Transverse colon (tissue), 4 donors: ENCODE data around the gene DST. TPM values are rescaled to one million over a fixed set of nuclear protein-coding genes. Genes with fewer than 3 reads are reported as not detected.

Experiments used
- DNase-seq: peaks from one replicate; pipeline ENCODE4 v3.0.0-alpha.2; 2019
- H3K27ac ChIP-seq, 4 donors: fragments of 200-600 bp; sonication (generic); 2 replicates each; pipeline ENCODE4 v1.5.1; 2016 to 2018; ENCODE audit warnings: inconsistent platforms in 4 of 4
- H3K27me3 ChIP-seq: fragments of 200-600 bp; sonication (generic); 2 replicates; pipeline ENCODE4 v1.5.1; 2017; ENCODE audit warnings: inconsistent platforms
- H3K36me3 ChIP-seq, 4 donors: fragments of 200-600 bp; sonication (generic); 2 replicates each; pipeline ENCODE4 v1.5.1; 2017 to 2019; ENCODE audit warnings: inconsistent platforms in 4 of 4
- H3K4me1 ChIP-seq, 4 donors: fragments of 200-600 bp; sonication (generic); 2 replicates each; pipeline ENCODE4 v1.5.1; 2017 to 2020; ENCODE audit warnings: inconsistent platforms in 4 of 4
- H3K4me3 ChIP-seq, 4 donors: fragments of 200-600 bp; sonication (generic); 1 replicate in 1 of 4; 2 replicates in 3 of 4; pipeline versions ENCODE4 v1.5.1 to v1.6.1; 2017 to 2019; ENCODE audit warnings: inconsistent platforms in 4 of 4
- H3K9me3 ChIP-seq, 2 donors: fragments of 200-600 bp; sonication (generic); 2 replicates each; pipeline ENCODE4 v1.5.1; 2017 to 2019; ENCODE audit warnings: inconsistent platforms in 2 of 2
- CTCF ChIP-seq, 5 experiments: fragments of 200-600 bp in 3 of 5; fragments of 450-650 bp in 2 of 5; sonication (generic) in 3 of 5; IDR thresholded peaks; 1 replicate in 2 of 5; 2 replicates in 3 of 5; pipeline ENCODE4 v1.5.1; 2016 to 2017; ENCODE audit warnings: antibody characterized with exemption in 5 of 5, inconsistent platforms in 3 of 5, mild to moderate bottlenecking in 2 of 5, moderate library complexity in 1 of 5
- EP300 ChIP-seq: sonication (generic); formaldehyde crosslinking; IDR thresholded peaks from one replicate; pipeline ENCODE4 v1.6.1; 2017; ENCODE audit warnings: antibody characterized with exemption, low read depth
- POLR2A ChIP-seq: fragments of 450-650 bp; IDR thresholded peaks from one replicate; pipeline ENCODE4 v1.6.1; 2016; ENCODE audit warnings: antibody characterized with exemption, mild to moderate bottlenecking, moderate library complexity
- POLR2AphosphoS5 ChIP-seq, 3 donors: sonication (generic); formaldehyde crosslinking; IDR thresholded peaks; one replicate each; pipeline ENCODE4 v1.6.1; 2016; ENCODE audit warnings: antibody characterized with exemption in 3 of 3
- WGBS, 2 donors: methylation state at CpG; one replicate each; pipeline ENCODE4 v1.1.5; 2018; ENCODE audit warnings: low coverage in 1 of 2; 5-methylcytosine and 5-hydroxymethylcytosine counted together
- in situ Hi-C, 4 donors: fragments of 200-750 bp; cut with MboI; loops; one replicate each; pipeline versions ENCODE4 v1.15.0 to v1.15.1; 2017; ENCODE audit warnings: low sequenced_read_pairs in 3 of 4, low pct_ligation_motif_present in 1 of 4, low pct_unique_long_range_greater_than_20kb in 1 of 4
- intact Hi-C: fragments of 100-400 bp; cut with DNase I; formaldehyde crosslinking; loops from one replicate; pipeline ENCODE4 v1.15.1; 2023; ENCODE audit warnings: low total_unique reads
- total RNA-seq, 4 donors: library from RNA; depleted of rRNA; stranded (reverse); fragments of >200 nt; gene quantifications; one replicate each; pipeline ENCODE4 v1.1.0, GENCODE V29; 2016

DST gene
- total RNA-seq, 4 donors from 2014 or later, result 280 to 535 (median 428) TPM

DNA sequence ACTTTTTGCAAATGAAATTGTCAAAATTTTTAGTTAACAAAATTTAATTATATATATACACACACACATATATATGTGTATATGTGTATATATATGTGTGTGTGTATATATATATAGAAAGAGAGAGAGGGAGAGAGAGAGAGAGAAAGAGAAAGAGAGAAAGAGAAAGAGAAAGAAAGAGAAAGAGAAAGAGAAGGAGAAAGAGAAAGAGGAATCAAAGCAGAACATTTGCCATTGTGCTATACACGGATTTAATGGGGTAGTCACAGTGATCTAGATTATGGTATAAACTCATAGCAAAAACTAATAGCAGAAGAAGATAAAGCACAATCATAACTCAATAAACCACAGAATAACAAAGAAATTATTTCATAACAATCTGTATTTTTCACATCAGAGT is 126.7 kb downstream of the DST start:
- TF ChIP-seq CTCF (IDR thresholded peaks at IDR 0.05), result no peak
- no peak for TF ChIP-seq EP300
- no peak for TF ChIP-seq POLR2A
- TF ChIP-seq POLR2AphosphoS5 (IDR thresholded peaks at IDR 0.05), result no peak
- 40 to 56% methylated on average over 1 of the region's 1 CpG for WGBS, 2 donors
- no peaks in the 10 kb centered on the region for H3K9me3 ChIP-seq
- no peak overlapping the region for H3K4me3 ChIP-seq
- H3K36me3 ChIP-seq, result peaks cover 0 to 7% (median 0%) of the 10 kb centered on the region in 4 donors
- peaks cover 0 to 55% (median 26%) of the 10 kb centered on the region in 4 donors for H3K4me1 ChIP-seq
- no peak for DNase-seq
- intact Hi-C loops, result no loop called here
- H3K27ac ChIP-seq, result peak overlapping the region; percentile 59 to 74 (median 66)
- in situ Hi-C loops, result no loop called here
- no peaks in the 10 kb centered on the region for H3K27me3 ChIP-seq

DNA sequence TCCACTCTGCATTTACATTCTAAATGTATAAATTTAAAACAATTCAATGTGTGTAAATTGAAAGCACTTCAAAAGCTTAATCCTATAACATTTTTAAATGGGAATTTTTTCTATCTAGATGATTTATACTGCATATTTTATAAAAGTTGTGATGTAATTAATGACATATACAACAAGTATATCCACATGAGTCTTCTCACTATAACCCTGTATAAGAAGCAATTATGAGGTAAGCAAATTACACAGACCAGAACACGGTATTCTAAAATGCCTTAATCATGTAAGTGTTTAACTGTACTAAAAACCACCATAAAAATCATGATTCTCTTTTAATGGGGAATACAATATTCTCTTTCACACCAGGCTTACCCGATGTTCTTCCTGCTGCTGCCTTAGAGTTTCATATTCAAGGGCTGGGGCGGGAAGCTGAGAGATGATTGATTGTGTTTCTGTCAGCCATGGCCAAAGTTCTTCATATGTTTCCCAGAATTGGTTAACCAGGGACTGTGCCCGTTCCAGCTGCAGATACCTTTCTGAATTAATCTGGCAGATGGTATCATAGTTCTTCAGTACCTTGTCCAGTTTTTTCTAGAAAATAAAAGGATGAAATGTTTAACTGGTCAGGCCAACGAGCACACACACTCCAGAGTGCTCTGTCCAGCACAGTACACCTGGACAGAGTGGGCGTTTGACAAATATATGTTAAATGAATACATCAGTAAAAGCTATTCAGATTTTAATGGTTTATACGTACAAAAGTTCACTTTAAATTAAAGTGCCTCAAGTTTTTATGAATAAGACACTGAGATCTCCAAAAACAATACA is 127.4 kb downstream of the DST start:
- peaks cover 0 to 7% (median 0%) of the 10 kb centered on the region in 4 donors for H3K36me3 ChIP-seq
- no peak for DNase-seq
- 43 to 44% methylated on average over 5 to 7 of the region's 7 CpGs for WGBS, 2 donors
- peaks cover 0 to 62% (median 28%) of the 10 kb centered on the region in 4 donors for H3K4me1 ChIP-seq
- no peaks in the 10 kb centered on the region for H3K27me3 ChIP-seq
- intact Hi-C loops, result no loop called here
- no peak overlapping the region for H3K4me3 ChIP-seq
- peak overlapping the region; percentile 55 to 74 (median 63) for H3K27ac ChIP-seq
- in situ Hi-C loops, result no loop called here
- H3K9me3 ChIP-seq, result no peaks in the 10 kb centered on the region
- no peak for TF ChIP-seq EP300
- no peak for TF ChIP-seq POLR2A
- TF ChIP-seq POLR2AphosphoS5 (IDR thresholded peaks at IDR 0.05), result no peak
- TF ChIP-seq CTCF (IDR thresholded peaks at IDR 0.05), result no peak

- DNase-seq, result no peak
- in situ Hi-C loops, result no loop called here
- no peak overlapping the region for H3K4me3 ChIP-seq
- WGBS, 2 donors, result 41% methylated on average over 2 of the region's 2 CpGs; no CpG with 5 or more reads in 1 of the 2 donors
- intact Hi-C loops, result no loop called here
- no peaks in the 10 kb centered on the region for H3K9me3 ChIP-seq
- peak; percentile 17 to 63 (median 61) for TF ChIP-seq POLR2AphosphoS5 (IDR thresholded peaks at IDR 0.05)
- no peak for TF ChIP-seq POLR2A
- peaks cover 0 to 12% (median 3%) of the 10 kb centered on the region in 4 donors for H3K36me3 ChIP-seq
- peaks cover 0 to 65% (median 27%) of the 10 kb centered on the region in 4 donors for H3K4me1 ChIP-seq
- H3K27me3 ChIP-seq, result no peaks in the 10 kb centered on the region
- peak overlapping the region; percentile 55 to 74 (median 63) for H3K27ac ChIP-seq
Observed at GRCh38 chr6:56514395-56514794, 128.3 kb downstream of the DST start.

- Histone ChIP-seq H3K4me3 (no peak overlapping the region), H3K9me3 (no peaks in the 10 kb centered on the region), H3K36me3 (peaks cover 0 to 18% (median 7%) of the 10 kb centered on the region in 4 donors), H3K27me3 (no peaks in the 10 kb centered on the region), H3K27ac (peak overlapping the region; percentile 13 to 65 (median 54)), H3K4me1 (peaks cover 0 to 59% (median 21%) of the 10 kb centered on the region in 4 donors)
- intact Hi-C loops (no loop called here), in situ Hi-C loops (no loop called here)
- 92% methylated on average over 1 of the region's 1 CpG; no CpG with 5 or more reads in 1 of the 2 donors for WGBS, 2 donors
- TF ChIP-seq POLR2AphosphoS5 (IDR thresholded peaks at IDR 0.05), result no peak
- TF ChIP-seq EP300, result no peak
- TF ChIP-seq CTCF (IDR thresholded peaks at IDR 0.05), result no peak
- no peak for TF ChIP-seq POLR2A
- no peak for DNase-seq
Observed at GRCh38 chr6:56513631-56514030, 129.1 kb downstream of the DST start.
